Measurements from ENCODE around the gene KHDRBS1. TPM values are rescaled to one million over a fixed set of nuclear protein-coding genes. Genes with fewer than 3 reads are reported as not detected.

KHDRBS1 gene
- total RNA-seq, 6 experiments from 2014 or later = 22.8 to 38.2 (median 34.0) TPM

DNA sequence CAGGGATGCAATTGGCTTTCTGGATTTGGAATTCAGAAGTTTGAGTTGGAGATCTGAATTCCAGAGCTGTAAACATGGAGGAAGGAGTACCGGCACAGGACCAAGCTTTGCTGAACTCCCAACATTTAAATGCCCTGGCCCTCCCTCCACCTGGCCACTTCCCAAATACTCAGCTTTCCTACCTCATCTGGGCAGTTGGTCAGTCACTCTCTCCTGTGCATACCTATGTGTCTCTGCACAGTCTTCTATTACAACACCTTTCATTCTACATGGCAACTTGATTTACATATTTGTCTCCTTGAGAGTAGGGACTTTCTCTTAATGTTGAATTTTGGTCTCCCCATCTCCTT, 6.1 kb upstream of the KHDRBS1 start:
- TF ChIP-seq, protein P1, sequence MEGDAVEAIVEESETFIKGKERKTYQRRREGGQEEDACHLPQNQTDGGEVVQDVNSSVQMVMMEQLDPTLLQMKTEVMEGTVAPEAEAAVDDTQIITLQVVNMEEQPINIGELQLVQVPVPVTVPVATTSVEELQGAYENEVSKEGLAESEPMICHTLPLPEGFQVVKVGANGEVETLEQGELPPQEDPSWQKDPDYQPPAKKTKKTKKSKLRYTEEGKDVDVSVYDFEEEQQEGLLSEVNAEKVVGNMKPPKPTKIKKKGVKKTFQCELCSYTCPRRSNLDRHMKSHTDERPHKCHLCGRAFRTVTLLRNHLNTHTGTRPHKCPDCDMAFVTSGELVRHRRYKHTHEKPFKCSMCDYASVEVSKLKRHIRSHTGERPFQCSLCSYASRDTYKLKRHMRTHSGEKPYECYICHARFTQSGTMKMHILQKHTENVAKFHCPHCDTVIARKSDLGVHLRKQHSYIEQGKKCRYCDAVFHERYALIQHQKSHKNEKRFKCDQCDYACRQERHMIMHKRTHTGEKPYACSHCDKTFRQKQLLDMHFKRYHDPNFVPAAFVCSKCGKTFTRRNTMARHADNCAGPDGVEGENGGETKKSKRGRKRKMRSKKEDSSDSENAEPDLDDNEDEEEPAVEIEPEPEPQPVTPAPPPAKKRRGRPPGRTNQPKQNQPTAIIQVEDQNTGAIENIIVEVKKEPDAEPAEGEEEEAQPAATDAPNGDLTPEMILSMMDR (IDR thresholded peaks at IDR 0.05) = no peak
- TF ChIP-seq POLR2A (IDR thresholded peaks at IDR 0.05) = no peak
- 100% methylated on average over 1 of the region's 1 CpG for WGBS (ENCODE audit: insufficient coverage, low coverage, low lambda C conversion rate, missing lambda C conversion rate)
- DNase-seq (no peak), ATAC-seq (no peak)
- Histone ChIP-seq H3K27me3 (no peaks in the 10 kb centered on the region), H3K9me3 (no peaks in the 10 kb centered on the region), H3K27ac (no peak overlapping the region), H3K4me3 (no peak overlapping the region), H3K4me1 (no peaks in the 10 kb centered on the region), H3K36me3 (no peaks in the 10 kb centered on the region)
- intact Hi-C loops (cut with DNase I) = no loop called here

DNA sequence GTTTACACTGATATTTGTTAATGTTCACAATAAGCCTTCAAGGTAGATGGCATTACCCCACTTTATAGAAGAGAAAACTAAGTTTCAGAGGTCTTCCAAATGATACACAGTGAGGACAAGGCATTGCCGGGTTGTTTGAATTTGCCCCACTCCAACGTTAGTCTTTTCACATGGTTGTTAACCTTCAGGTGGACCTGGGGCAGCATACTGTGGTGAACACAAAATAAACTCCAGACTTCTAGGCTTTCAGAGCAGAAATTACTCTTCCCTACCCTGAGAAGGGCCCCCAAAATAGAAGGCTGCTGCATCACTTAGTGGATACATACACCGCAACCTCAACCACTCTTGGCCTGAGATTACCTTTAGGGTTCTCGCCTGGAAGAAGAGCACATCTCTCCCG, 3.4 kb upstream of the KHDRBS1 start:
- DNase-seq = no peak
- 87% methylated on average over 3 of the region's 5 CpGs for WGBS (ENCODE audit: insufficient coverage, low coverage, low lambda C conversion rate, missing lambda C conversion rate)
- ATAC-seq = no peak
- intact Hi-C loops (cut with DNase I) = no loop called here
- peaks cover 0 to 8% (median 2%) of the 10 kb centered on the region in 4 donors for H3K4me1 ChIP-seq
- H3K4me3 ChIP-seq = no peak overlapping the region
- no peak overlapping the region for H3K27ac ChIP-seq
- no peaks in the 10 kb centered on the region for H3K9me3 ChIP-seq
- no peaks in the 10 kb centered on the region for H3K36me3 ChIP-seq
- TF ChIP-seq POLR2A (IDR thresholded peaks at IDR 0.05) = no peak
- TF ChIP-seq, protein P1 (IDR thresholded peaks at IDR 0.05) = no peak
- H3K27me3 ChIP-seq = no peaks in the 10 kb centered on the region

DNA sequence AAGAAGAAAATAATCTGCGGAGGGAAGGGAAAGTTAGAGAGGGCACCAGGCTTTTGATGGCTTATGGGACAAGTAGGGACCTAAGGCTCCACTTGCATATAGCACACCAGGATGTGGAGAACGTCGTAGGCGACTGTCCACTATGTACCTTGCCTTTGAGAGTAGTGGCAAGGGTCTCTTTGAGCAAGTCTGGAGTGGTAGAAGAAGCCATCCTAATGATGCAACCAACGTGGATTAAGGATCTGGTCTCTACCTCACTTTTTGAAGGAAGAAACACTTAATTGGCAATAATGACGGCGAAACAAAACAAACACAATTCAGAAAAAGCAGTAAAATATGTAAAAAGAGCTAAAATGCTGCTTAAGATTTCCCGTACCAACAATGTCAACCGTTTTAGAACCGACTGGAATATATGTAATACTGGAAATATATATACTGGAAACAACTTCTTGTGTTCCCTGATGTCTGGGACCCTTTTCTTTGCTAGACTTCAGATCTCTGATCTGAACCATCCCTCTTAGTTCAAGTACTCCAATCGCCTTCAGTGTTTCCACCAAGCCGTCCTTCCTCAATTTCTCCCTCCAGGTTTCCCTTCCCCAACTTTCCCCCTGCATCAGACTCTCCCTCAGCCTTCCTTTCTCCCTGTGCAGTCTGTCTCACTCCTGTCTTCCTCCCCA, 821 bp upstream of the KHDRBS1 start:
- no peaks in the 10 kb centered on the region for H3K36me3 ChIP-seq
- H3K9me3 ChIP-seq = no peaks in the 10 kb centered on the region
- no peaks in the 10 kb centered on the region for H3K27me3 ChIP-seq
- ATAC-seq (no peak), DNase-seq (no peak)
- intact Hi-C loops (cut with DNase I) = no loop called here
- peaks cover 0 to 22% (median 9%) of the 10 kb centered on the region in 4 donors for H3K4me1 ChIP-seq
- 44% methylated on average over 12 of the region's 12 CpGs for WGBS (ENCODE audit: insufficient coverage, low coverage, low lambda C conversion rate, missing lambda C conversion rate)
- peak overlapping the region; percentile 63 to 97 (median 91) for H3K27ac ChIP-seq
- peak overlapping the region; percentile 35 to 98 (median 86) for H3K4me3 ChIP-seq
- no peak for TF ChIP-seq POLR2A (IDR thresholded peaks at IDR 0.05)
- TF ChIP-seq, protein P1 (IDR thresholded peaks at IDR 0.05) = no peak

DNA sequence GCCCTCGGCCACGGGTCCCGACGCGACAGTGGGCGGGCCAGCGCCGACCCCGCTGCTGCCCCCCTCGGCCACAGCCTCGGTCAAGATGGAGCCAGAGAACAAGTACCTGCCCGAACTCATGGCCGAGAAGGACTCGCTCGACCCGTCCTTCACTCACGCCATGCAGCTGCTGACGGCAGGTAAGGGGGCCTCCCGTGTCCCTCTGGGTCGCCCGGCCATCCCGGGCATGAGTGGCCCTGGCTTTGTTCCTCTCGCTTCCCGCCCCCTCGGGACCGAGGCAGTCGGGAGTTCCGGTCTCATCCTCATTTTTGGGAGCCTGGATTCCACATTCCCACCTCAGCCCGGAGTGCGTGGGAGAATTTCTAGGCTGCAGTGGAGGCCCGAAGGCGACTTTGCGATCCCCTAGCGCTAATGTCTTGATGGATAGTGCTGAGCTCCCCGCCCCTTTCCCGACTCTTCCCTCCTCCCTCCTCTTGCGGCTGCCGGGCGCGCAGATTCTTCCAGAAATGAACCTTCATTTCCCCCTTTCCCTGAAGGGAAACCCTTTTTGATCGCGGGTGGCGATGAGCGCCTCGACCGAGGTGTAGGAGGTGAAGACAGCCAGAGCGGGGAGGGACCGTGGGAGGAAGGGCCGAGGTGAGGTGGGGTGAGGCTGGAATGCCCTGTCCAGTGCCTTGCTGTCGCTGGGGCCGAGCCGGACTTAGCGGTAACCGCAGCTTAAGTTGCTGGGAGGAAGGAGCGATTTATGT, 705 bp downstream of the KHDRBS1 start:
- WGBS (ENCODE audit: insufficient coverage, low coverage, low lambda C conversion rate, missing lambda C conversion rate) = 0% methylated on average over 21 of the region's 55 CpGs
- no peaks in the 10 kb centered on the region for H3K27me3 ChIP-seq
- H3K36me3 ChIP-seq = no peaks in the 10 kb centered on the region
- intact Hi-C loops (cut with DNase I) = no loop called here
- H3K4me1 ChIP-seq = peaks cover 0 to 32% (median 10%) of the 10 kb centered on the region in 4 donors
- peak; percentile 64 to 74 (median 69) for DNase-seq
- peak; percentile 32 to 51 (median 36) for ATAC-seq
- peak overlapping the region; percentile 86 to 98 (median 95) for H3K4me3 ChIP-seq
- H3K27ac ChIP-seq = peak overlapping the region; percentile 86 to 97 (median 91)
- no peaks in the 10 kb centered on the region for H3K9me3 ChIP-seq
- TF ChIP-seq POLR2A (IDR thresholded peaks at IDR 0.05) = no peak
- TF ChIP-seq, protein P1 (IDR thresholded peaks at IDR 0.05) = no peak

Measured in right lobe of liver (tissue), 6 donors.